HEK293T (cell line): Measurements from ENCODE around the gene HS6ST2.

Experiments
- CTCF ChIA-PET: fragments of 350-600 bp; formaldehyde crosslinking; extraction: SDS; loops from one replicate; lab custom pipeline; 2021; ENCODE audit warnings: antibody characterized with exemption, inconsistent platforms; lab: Yijun Ruan, JAX
- POLR2A ChIA-PET: fragments of 350-600 bp; formaldehyde crosslinking; extraction: SDS; loops from one replicate; lab custom pipeline; 2020; ENCODE audit warnings: antibody characterized with exemption, inconsistent platforms; lab: Yijun Ruan, JAX
- DNase-seq: peaks from one replicate; pipeline ENCODE4 v3.0.0; 2012; ENCODE audit warnings: mixed read lengths; ENCODE audit errors: extremely low spot score
- ARNT ChIP-seq: fragments of 450-650 bp; IDR thresholded peaks from 2 replicates; pipeline ENCODE4 v1.6.1; 2017; ENCODE audit warnings: mild to moderate bottlenecking
- BHLHE40 ChIP-seq: fragments of 450-650 bp; IDR thresholded peaks from 2 replicates; pipeline ENCODE4 v1.6.1; 2016; ENCODE audit warnings: mild to moderate bottlenecking, moderate library complexity, borderline replicate concordance
- CTBP1 ChIP-seq: fragments of 450-650 bp; IDR thresholded peaks from 2 replicates; pipeline ENCODE4 v1.6.1; 2016; ENCODE audit warnings: borderline replicate concordance
- ELF4 ChIP-seq: fragments of 450-650 bp; IDR thresholded peaks from 2 replicates; pipeline ENCODE4 v1.6.1; 2017; ENCODE audit warnings: antibody characterized with exemption
- FOXA1 ChIP-seq: fragments of 450-650 bp; IDR thresholded peaks from 2 replicates; pipeline ENCODE4 v1.6.1; 2016; ENCODE audit warnings: mild to moderate bottlenecking
- FOXK2 ChIP-seq: fragments of 450-650 bp; IDR thresholded peaks from 2 replicates; pipeline ENCODE4 v1.6.1; 2016; ENCODE audit warnings: mild to moderate bottlenecking
- FOXM1 ChIP-seq: fragments of 450-650 bp; IDR thresholded peaks from 2 replicates; pipeline ENCODE4 v1.6.1; 2017; ENCODE audit warnings: mild to moderate bottlenecking, borderline replicate concordance
- HDGF ChIP-seq: fragments of 450-650 bp; IDR thresholded peaks from 2 replicates; pipeline ENCODE4 v1.6.1; 2017; ENCODE audit warnings: antibody characterized with exemption, borderline replicate concordance
- L3MBTL2 ChIP-seq: fragments of 450-650 bp; conservative IDR thresholded peaks from 2 replicates; pipeline ENCODE4 v1.6.1; 2016; ENCODE audit warnings: mild to moderate bottlenecking
- LEF1 ChIP-seq: fragments of 450-650 bp; IDR thresholded peaks from 2 replicates; pipeline ENCODE4 v1.6.1; 2017; ENCODE audit warnings: mild to moderate bottlenecking, borderline replicate concordance
- NFRKB ChIP-seq: fragments of 450-650 bp; IDR thresholded peaks from 2 replicates; pipeline ENCODE4 v1.6.1; 2016; ENCODE audit warnings: mild to moderate bottlenecking, moderate library complexity
- PKNOX1 ChIP-seq: fragments of 450-650 bp; IDR thresholded peaks from 2 replicates; pipeline ENCODE4 v1.6.1; 2016
- SP1 ChIP-seq: fragments of 450-650 bp; IDR thresholded peaks from 2 replicates; pipeline ENCODE4 v1.6.1; 2017
- SUZ12 ChIP-seq: fragments of 450-650 bp; IDR thresholded peaks from 2 replicates; pipeline ENCODE4 v1.6.1; 2016; ENCODE audit warnings: mild to moderate bottlenecking
- TARDBP ChIP-seq: fragments of 450-650 bp; IDR thresholded peaks from 2 replicates; pipeline ENCODE4 v1.6.1; 2016
- ZNF384 ChIP-seq: fragments of 450-650 bp; IDR thresholded peaks from 2 replicates; pipeline ENCODE4 v1.6.1; 2016

The HS6ST2 gene

GRCh38 chrX:132837967-132838366, 120.5 kb downstream of the HS6ST2 start:
- CTCF ChIA-PET, result no interaction called here
- no peak for DNase-seq
- POLR2A ChIA-PET, result no interaction called here
- TF ChIP-seq PKNOX1 (0 out of 2 replicates have a peak, but pooled peaks have one; percentile 13), L3MBTL2 (no peak)

GRCh38 chrX:132837126-132837525, 121.3 kb downstream of the HS6ST2 start:
- CTCF ChIA-PET, result no interaction called here
- POLR2A ChIA-PET, result no interaction called here
- TF ChIP-seq FOXK2 (no peak), BHLHE40 (no peak), FOXA1 (no peak), TARDBP (no peak), FOXM1 (no peak), NFRKB (no peak), ELF4 (no peak), PKNOX1 (no peak), SUZ12 (no peak), ARNT (no peak), ZNF384 (no peak), L3MBTL2 (no peak)
- DNase-seq, result no peak

GRCh38 chrX:132836471-132836870, 122.0 kb downstream of the HS6ST2 start:
- CTCF ChIA-PET, result no interaction called here
- POLR2A ChIA-PET, result no interaction called here
- TF ChIP-seq CTBP1, result no peak
- no peak for TF ChIP-seq SUZ12
- TF ChIP-seq NFRKB, result no peak
- no peak for TF ChIP-seq HDGF
- TF ChIP-seq L3MBTL2, result no peak
- no peak for TF ChIP-seq LEF1
- TF ChIP-seq BHLHE40, result no peak
- no peak for TF ChIP-seq FOXK2
- TF ChIP-seq FOXM1, result no peak
- no peak for TF ChIP-seq PKNOX1
- TF ChIP-seq FOXA1, result no peak
- no peak for TF ChIP-seq TARDBP
- no peak for TF ChIP-seq SP1
- DNase-seq, result no peak

GRCh38 chrX:132834741-132835140, 123.7 kb downstream of the HS6ST2 start:
- ChIA-PET CTCF (interaction anchor here (0.6 kb wide), 1 partner anchor 97 kb away, joined by 3 read pairs; no protein-coding TSS in a partner anchor), POLR2A (no interaction called here)
- DNase-seq, result no peak
- TF ChIP-seq TARDBP, result no peak
- TF ChIP-seq ARNT, result no peak
- TF ChIP-seq LEF1, result no peak
- no peak for TF ChIP-seq FOXM1
- TF ChIP-seq ELF4, result no peak
- TF ChIP-seq FOXK2, result no peak
- TF ChIP-seq BHLHE40, result no peak
- no peak for TF ChIP-seq FOXA1
- TF ChIP-seq L3MBTL2, result no peak
- no peak for TF ChIP-seq CTBP1
- no peak for TF ChIP-seq ZNF384
- no peak for TF ChIP-seq NFRKB
- no peak for TF ChIP-seq HDGF
- TF ChIP-seq SP1, result no peak
- TF ChIP-seq SUZ12, result no peak
- TF ChIP-seq PKNOX1, result no peak

GRCh38 chrX:132834109-132834508, 124.3 kb downstream of the HS6ST2 start:
- CTCF ChIA-PET, result no interaction called here
- TF ChIP-seq FOXA1, result no peak
- TF ChIP-seq LEF1, result no peak
- no peak for TF ChIP-seq NFRKB
- TF ChIP-seq SUZ12, result no peak
- TF ChIP-seq ZNF384, result no peak
- TF ChIP-seq PKNOX1, result no peak
- TF ChIP-seq L3MBTL2, result no peak
- no peak for TF ChIP-seq BHLHE40
- TF ChIP-seq FOXK2, result no peak
- no peak for TF ChIP-seq CTBP1
- TF ChIP-seq ELF4, result no peak
- TF ChIP-seq ARNT, result no peak
- TF ChIP-seq SP1, result no peak
- TF ChIP-seq TARDBP, result no peak
- no peak for TF ChIP-seq FOXM1
- TF ChIP-seq HDGF, result no peak
- no peak for DNase-seq
- POLR2A ChIA-PET, result no interaction called here
